Activated CD8-positive, alpha-beta T cell treated with anti-CD3 and anti-CD28 coated beads, Interleukin-2, amount 10 ng/mL, durations not matched to agents 7 days and 5 days (primary cell): ENCODE results near the gene GADD45GIP1. TPM values are rescaled to one million over a fixed set of nuclear protein-coding genes. Genes with fewer than 3 reads are reported as not detected.
"Not testable (repeated sequence)": the region's sequence is repeated elsewhere in the genome, so short reads cannot be mapped to it uniquely, and the experiment has no call there.

ENCODE experiments used
- ATAC-seq: fragments of 150-1000 bp; cut with Tn5 transposase; one replicate; pipeline ENCODE4 v1.10.0; 2021; ENCODE audit warnings: moderate library complexity
- CTCF ChIA-PET: fragments of 350-600 bp; sonication (Branson Sonifier 250); formaldehyde crosslinking; loops from one replicate; lab custom pipeline; 2021; ENCODE audit warnings: antibody characterized with exemption; lab: Charles Lee
- POLR2A ChIA-PET: fragments of 350-600 bp; sonication (Branson Sonifier 250); formaldehyde crosslinking; loops from one replicate; lab custom pipeline; 2021; ENCODE audit warnings: antibody characterized with exemption; lab: Charles Lee
- DNase-seq: peaks from one replicate; pipeline ENCODE4 v3.0.0-alpha.2; 2020
- H3K27ac Mint-ChIP-seq: one replicate; pipeline ENCODE4 v1.8.0; 2021; ENCODE audit warnings: mild to moderate bottlenecking, mixed read lengths
- H3K27me3 Mint-ChIP-seq: one replicate; pipeline ENCODE4 v1.8.0; 2021; ENCODE audit warnings: low read depth, mixed read lengths
- H3K36me3 Mint-ChIP-seq: one replicate; pipeline ENCODE4 v1.8.0; 2021; ENCODE audit warnings: low read depth, mixed read lengths
- H3K4me1 Mint-ChIP-seq: one replicate; pipeline ENCODE4 v1.8.0; 2021; ENCODE audit warnings: low read depth, mixed read lengths
- H3K4me3 Mint-ChIP-seq: one replicate; pipeline ENCODE4 v1.8.0; 2021; ENCODE audit warnings: mild to moderate bottlenecking, mixed read lengths
- H3K9me3 Mint-ChIP-seq: one replicate; pipeline ENCODE4 v1.8.0; 2022; ENCODE audit warnings: mixed read lengths; ENCODE audit not compliant: insufficient read depth
- total RNA-seq, 2 experiments: library from RNA; stranded (reverse); gene quantifications; one replicate each; pipeline ENCODE4 v1.2.3, GENCODE V29; 2021

The GADD45GIP1 gene
- total RNA-seq, 2 experiments from 2014 or later: 23.4 to 25.4 TPM

DNA sequence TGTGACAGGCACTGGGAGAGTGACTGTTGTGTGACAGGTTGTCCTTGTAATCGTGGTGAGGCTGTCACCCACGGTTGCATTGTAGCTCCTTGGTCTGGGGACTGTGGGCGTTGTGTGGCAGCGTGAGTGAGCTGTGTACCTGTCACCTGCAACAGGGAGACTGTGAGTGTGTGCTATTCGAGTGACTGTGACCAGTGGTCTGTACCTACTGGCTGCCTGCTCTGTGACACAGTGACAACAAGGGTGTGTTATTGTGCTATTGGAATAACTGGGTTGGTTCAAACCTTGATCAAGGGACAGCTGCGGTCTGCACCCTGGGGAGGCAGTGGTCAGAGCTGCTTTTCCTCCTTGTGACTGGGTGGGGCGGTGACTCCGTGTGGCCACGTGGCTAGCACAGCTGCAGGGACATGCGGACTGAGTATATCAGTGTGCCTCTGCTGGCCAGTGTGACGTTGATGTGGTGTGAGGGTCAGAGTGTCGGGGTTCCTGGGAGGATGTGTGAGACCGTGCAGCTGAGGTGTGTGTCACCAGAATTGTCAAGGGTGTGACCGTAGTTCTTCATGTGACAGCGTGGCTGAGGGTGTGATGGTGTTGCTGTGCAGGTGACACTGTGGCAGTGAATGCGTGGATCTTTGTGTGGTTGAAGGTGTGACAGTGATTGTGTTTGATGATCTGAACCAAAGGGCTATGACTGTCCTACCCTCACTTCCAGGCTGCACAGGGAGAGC is 28.2 kb upstream of the GADD45GIP1 start:
- Mint-ChIP-seq H3K9me3 (no peaks in the 10 kb centered on the region), H3K4me1 (no peaks in the 10 kb centered on the region), H3K4me3 (no peak overlapping the region), H3K36me3 (no peaks in the 10 kb centered on the region), H3K27me3 (peaks cover 2% of the 10 kb centered on the region), H3K27ac (no peak overlapping the region)
- CTCF ChIA-PET: interaction anchor here (1.3 to 2.0 kb wide), 6 partner anchors 8 to 109 kb away, joined by 4 to 16 read pairs (median 7); no protein-coding TSS in a partner anchor
- POLR2A ChIA-PET: no interaction called here
- no peak for DNase-seq
- ATAC-seq: no peak

DNA sequence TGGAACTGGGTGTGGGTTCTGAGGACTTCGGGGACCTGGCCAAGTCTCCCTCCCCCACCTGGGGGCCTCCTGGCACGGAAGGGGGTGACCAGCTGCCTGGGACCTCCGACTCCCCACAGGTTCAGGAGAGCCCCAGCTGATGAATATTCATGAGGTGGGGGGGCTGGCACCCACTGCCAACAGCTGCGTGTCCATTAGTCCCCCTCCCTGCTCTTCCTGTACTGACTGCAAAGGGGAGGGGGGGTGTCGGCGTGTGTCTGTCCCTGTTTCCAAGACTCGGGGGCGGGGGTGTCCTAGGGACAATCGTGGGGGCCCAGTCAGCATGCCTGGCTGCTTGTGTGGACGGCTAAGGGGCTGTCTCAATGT is 27.6 kb upstream of the GADD45GIP1 start:
- no peak for ATAC-seq
- H3K27ac Mint-ChIP-seq: no peak overlapping the region

DNA sequence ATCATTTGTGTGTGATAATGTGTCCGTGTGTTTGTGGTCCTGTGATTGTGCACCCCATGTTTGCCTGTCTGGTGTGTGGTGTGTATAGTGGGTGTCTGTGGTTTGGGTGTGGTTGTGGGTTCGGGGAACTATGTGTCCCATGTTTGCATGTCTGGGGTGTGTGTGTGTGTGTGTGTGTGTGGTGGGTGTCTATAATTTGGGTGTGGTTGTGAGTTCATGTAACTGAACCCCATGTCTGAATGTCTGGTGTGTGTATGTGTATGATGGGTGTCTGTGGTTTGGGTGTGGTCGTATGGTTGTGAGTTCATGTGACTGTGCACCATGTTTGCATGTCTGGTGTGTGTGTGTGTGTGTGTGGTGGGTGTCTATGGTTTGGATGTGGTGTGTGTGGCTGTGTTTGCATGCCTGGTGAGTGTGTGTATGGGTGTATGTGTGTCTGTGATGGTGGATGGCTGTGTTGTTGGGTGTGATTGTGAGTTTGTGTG is 27.2 kb upstream of the GADD45GIP1 start:
- Mint-ChIP-seq H3K9me3 (no peaks in the 10 kb centered on the region), H3K27me3 (peaks cover 2% of the 10 kb centered on the region), H3K27ac (no peak overlapping the region), H3K4me1 (no peaks in the 10 kb centered on the region), H3K4me3 (no peak overlapping the region), H3K36me3 (no peaks in the 10 kb centered on the region)
- ChIA-PET POLR2A (interaction anchor here (0.6 kb wide), 1 partner anchor 136 kb away, joined by 3 read pairs; no protein-coding TSS in a partner anchor), CTCF (interaction anchor here (1.3 to 2.0 kb wide), 3 partner anchors 29 to 77 kb away, joined by 3 to 16 read pairs (median 11); no protein-coding TSS in a partner anchor)
- DNase-seq (no peak), ATAC-seq (no peak)

More for the DNA sequence above, 27.6 kb upstream of the GADD45GIP1 start:
- Mint-ChIP-seq H3K4me3 (no peak overlapping the region), H3K27me3 (peaks cover 2% of the 10 kb centered on the region), H3K36me3 (no peaks in the 10 kb centered on the region), H3K4me1 (no peaks in the 10 kb centered on the region), H3K9me3 (no peaks in the 10 kb centered on the region)
- POLR2A ChIA-PET: no interaction called here
- CTCF ChIA-PET: interaction anchor here (1.3 to 2.0 kb wide), 6 partner anchors 8 to 109 kb away, joined by 4 to 16 read pairs (median 7); no protein-coding TSS in a partner anchor
- no peak for DNase-seq

DNA sequence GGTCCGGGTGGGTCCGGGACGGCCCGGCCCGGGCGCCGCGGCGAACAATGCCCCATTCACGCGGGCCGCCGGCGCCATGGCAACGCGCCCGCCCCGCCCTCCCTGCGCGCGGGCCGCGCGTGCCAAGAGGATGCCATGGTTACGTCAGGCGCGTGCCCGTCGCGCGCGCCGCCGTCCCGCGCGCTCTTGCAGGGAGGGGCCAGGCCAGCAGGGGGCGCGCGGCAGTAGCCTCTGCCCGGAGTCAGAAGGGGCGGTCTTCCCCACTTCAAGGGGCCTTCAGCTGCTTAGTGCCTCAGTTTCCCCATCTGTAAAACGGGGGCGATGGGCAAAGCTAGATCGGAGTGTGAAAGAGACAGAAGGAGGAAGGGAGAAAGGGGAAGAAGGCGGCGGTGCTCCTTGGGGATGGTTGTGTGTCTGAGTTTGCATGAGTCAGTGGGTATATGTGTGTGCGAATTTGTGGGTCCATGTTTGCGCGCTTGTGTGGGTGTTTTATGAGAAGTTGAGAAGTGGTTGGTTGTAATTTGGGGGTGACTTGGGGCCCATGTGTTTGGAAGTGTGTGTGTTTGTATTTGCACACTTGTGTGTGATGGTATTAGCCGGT is 26.6 kb upstream of the GADD45GIP1 start:
- Mint-ChIP-seq H3K27ac (no peak overlapping the region), H3K27me3 (peaks cover 2% of the 10 kb centered on the region), H3K4me1 (no peaks in the 10 kb centered on the region), H3K9me3 (no peaks in the 10 kb centered on the region), H3K4me3 (no peak overlapping the region), H3K36me3 (no peaks in the 10 kb centered on the region)
- ChIA-PET CTCF (interaction anchor here (1.3 to 2.0 kb wide), 2 partner anchors 30 to 78 kb away, joined by 3 to 11 read pairs; no protein-coding TSS in a partner anchor), POLR2A (interaction anchor here (0.6 kb wide), 1 partner anchor 136 kb away, joined by 3 read pairs; no protein-coding TSS in a partner anchor)
- DNase-seq: peak; percentile 82
- ATAC-seq: peak; percentile 78

DNA sequence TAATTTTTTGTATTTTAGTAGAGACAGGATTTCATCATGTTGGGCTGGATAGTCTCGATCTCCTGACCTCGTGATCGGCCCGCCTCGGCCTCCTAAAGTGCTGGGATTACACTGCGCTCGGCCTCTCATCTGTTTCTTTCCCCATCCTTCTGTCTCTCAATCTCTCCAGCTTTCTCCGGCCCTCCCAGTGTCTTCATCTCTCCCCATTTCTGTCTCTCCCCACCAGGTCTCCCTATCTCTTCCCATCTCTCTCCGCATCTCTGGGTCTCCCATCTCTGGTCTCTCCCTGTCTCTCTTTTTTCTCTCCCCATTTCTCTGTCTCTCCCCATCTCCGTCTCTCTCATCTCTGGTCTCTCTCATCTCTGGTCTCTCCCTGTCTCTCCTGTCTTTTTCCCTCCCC is 26.1 kb upstream of the GADD45GIP1 start:
- ATAC-seq (no peak), DNase-seq (no peak)
- no peak overlapping the region for H3K4me3 Mint-ChIP-seq
- H3K36me3 Mint-ChIP-seq: no peaks in the 10 kb centered on the region
- ChIA-PET POLR2A (no interaction called here), CTCF (interaction anchor here (0.7 to 2.0 kb wide), 3 partner anchors 30 to 78 kb away, joined by 3 to 11 read pairs (median 3); no protein-coding TSS in a partner anchor)
- no peaks in the 10 kb centered on the region for H3K4me1 Mint-ChIP-seq
- peaks cover 2% of the 10 kb centered on the region for H3K27me3 Mint-ChIP-seq
- H3K9me3 Mint-ChIP-seq: no peaks in the 10 kb centered on the region
- no peak overlapping the region for H3K27ac Mint-ChIP-seq

DNA sequence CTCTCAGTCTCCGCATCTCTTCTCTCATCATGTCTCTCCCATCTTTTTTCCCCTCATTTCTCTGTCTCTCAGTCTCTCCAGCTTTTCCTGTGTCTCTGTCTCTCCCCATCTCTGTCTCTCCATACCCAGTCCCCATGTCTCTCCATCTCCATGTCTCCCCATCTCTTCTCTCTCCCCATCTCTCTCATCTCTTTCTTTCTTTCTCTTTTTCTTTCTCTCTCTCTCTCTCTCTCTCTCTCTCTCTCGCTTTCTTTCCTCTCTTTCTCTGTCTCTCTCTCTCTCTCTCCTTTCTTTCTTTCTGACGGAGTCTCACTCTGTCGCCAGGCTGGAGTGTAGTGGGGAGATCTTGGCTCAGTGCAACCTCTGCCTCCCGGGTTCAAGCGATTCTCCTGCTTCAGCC is 25.6 kb upstream of the GADD45GIP1 start:
- H3K27ac Mint-ChIP-seq: no peak overlapping the region
- no peak overlapping the region for H3K4me3 Mint-ChIP-seq
- H3K9me3 Mint-ChIP-seq: no peaks in the 10 kb centered on the region
- ChIA-PET POLR2A (no interaction called here), CTCF (interaction anchor here (0.7 to 2.0 kb wide), 4 partner anchors 31 to 107 kb away, joined by 3 to 11 read pairs (median 3); no protein-coding TSS in a partner anchor)
- DNase-seq (no peak), ATAC-seq (no peak)
- no peaks in the 10 kb centered on the region for H3K36me3 Mint-ChIP-seq
- H3K27me3 Mint-ChIP-seq: peaks cover 2% of the 10 kb centered on the region
- H3K4me1 Mint-ChIP-seq: no peaks in the 10 kb centered on the region

DNA sequence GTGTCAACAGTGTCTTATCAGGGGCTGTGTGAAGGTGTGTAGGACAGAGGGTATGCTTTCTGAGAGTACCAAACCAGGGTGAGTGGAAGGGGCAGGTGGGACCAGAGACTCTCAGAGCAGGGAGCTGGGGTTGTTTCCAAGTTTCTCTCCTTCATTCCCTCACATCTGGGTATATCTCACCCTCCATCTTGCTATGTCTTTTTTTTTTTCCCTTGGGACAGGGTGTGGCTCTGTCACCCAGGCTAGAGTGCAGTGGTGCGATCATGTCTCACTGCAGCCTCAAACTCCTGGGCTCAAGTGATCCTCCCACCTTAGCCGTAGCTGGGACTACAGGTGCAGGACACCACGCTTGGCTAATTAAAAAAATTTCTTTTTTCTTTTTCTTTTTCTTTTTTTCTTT is 23.0 kb upstream of the GADD45GIP1 start:
- ATAC-seq: no peak
- Mint-ChIP-seq H3K27me3 (peaks cover 5% of the 10 kb centered on the region), H3K9me3 (no peaks in the 10 kb centered on the region), H3K4me3 (no peak overlapping the region), H3K27ac (no peak overlapping the region), H3K36me3 (no peaks in the 10 kb centered on the region), H3K4me1 (no peaks in the 10 kb centered on the region)
- DNase-seq: no peak
- ChIA-PET POLR2A (interaction anchor here (0.7 kb wide), 1 partner anchor 25 kb away, joined by 3 read pairs; no protein-coding TSS in a partner anchor), CTCF (interaction anchor here (0.6 to 8.5 kb wide), 6 partner anchors 13 to 125 kb away, joined by 3 to 131 read pairs (median 39); no protein-coding TSS in a partner anchor)

DNA sequence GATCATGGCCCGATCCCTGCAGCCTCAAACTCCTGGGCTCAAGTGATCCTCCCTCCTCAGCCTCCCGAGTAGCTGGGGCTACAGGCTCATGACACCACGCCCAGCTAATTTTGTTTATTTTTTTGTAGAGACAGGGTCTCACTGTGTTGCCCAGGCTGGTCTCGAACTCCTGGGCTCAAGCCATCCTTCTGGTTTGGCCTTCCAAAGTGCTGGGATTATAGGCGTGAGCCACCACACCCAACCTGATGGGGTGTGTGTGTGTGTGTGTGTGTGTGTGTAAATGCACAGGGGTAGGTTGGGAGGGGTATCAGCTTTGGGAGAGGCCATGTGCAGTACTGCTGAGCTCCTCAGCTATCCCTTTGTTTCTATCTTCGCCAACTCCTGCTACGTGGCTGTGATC is 19.1 kb upstream of the GADD45GIP1 start:
- not testable (repeated sequence) for H3K4me3 Mint-ChIP-seq, H3K27me3 Mint-ChIP-seq, ATAC-seq, H3K36me3 Mint-ChIP-seq, H3K9me3 Mint-ChIP-seq, H3K4me1 Mint-ChIP-seq, H3K27ac Mint-ChIP-seq, DNase-seq
- CTCF ChIA-PET: interaction anchor here (0.8 to 8.5 kb wide), 10 partner anchors 9 to 129 kb away, joined by 4 to 131 read pairs (median 24); no protein-coding TSS in a partner anchor
- POLR2A ChIA-PET: interaction anchor here (1.5 kb wide), 1 partner anchor 119 kb away, joined by 3 read pairs; no protein-coding TSS in a partner anchor

DNA sequence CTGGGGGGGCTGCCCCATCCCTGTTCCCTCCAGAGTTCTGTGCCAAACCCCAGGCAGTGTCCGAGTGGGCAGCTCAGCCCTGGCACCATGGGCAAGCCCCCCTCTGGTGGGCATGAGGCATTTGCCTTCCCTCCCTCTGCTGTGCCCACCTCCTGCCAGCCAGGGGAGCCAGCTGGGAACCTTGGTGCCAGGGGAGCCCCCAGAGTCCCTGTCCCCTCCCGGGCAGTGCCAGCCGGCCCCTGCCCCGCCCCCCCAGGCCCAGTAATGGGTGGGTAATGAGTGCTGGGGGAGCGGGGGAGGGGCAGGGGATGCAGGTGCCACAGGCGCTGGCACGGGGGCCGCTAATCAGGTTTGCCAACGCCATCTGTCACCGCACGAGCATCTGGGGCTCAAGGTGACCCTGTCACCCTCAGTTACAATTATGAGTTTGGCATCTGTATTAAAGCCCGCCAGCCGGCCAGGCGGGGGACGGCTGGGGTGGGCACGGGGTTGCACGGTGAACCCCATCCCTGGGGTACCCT is 18.3 kb upstream of the GADD45GIP1 start:
- H3K27me3 Mint-ChIP-seq: peaks cover 8% of the 10 kb centered on the region
- CTCF ChIA-PET: interaction anchor here (2.2 to 8.5 kb wide), 4 partner anchors 10 to 130 kb away, joined by 16 to 131 read pairs (median 54); no protein-coding TSS in a partner anchor
- H3K36me3 Mint-ChIP-seq: no peaks in the 10 kb centered on the region
- DNase-seq (no peak), ATAC-seq (no peak)
- H3K4me3 Mint-ChIP-seq: no peak overlapping the region
- POLR2A ChIA-PET: interaction anchor here (1.5 kb wide), 1 partner anchor 120 kb away, joined by 3 read pairs; no protein-coding TSS in a partner anchor
- H3K9me3 Mint-ChIP-seq: no peaks in the 10 kb centered on the region
- no peak overlapping the region for H3K27ac Mint-ChIP-seq
- H3K4me1 Mint-ChIP-seq: no peaks in the 10 kb centered on the region

DNA sequence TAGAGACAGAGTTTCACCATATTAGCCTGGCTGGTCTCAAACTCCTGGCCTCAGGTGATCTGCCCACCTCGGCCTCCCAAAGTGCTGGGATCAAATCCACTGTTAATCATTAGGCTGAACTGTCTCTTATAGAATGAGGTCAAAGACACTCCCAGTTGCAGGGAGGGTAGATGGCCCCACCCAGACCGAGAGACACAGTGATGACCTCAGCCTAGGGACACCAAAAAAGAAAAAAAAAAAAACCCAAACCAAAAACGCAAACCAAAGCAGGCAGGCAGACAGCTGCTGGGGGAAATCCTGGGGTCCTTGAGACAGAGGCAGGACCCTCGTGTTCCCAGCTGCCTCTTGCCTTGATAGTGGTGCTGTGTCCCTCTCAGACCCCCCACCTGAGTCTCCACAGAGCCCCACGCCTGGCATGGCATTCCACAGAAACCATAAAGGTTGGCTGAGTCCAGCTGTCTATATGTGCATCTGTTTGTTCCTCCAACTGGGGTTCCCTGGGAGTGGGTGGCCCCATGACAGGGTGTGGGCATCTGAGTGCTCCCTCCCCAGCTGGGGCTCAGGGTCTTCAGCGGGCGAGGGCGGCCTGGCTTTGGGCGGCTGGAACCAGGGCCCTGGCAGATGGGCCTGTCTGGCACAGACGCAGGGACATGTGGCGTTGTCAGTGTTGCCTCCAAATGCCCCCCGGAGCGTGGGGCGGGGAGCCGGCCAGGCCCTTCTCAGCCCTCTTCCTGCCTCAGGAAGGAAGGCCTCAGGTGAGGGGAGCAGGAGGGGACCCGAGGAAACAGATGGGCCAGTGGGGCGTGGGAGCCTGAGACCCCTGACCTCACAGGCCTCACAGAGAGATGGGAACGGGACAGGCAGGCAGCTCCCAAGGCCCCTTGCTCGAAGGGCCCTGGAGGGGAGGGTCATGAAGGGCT is 17.5 kb upstream of the GADD45GIP1 start:
- ATAC-seq (no peak), DNase-seq (no peak)
- POLR2A ChIA-PET: no interaction called here
- no peak overlapping the region for H3K4me3 Mint-ChIP-seq
- H3K27ac Mint-ChIP-seq: no peak overlapping the region
- no peaks in the 10 kb centered on the region for H3K36me3 Mint-ChIP-seq
- no peaks in the 10 kb centered on the region for H3K4me1 Mint-ChIP-seq
- CTCF ChIA-PET: interaction anchor here (0.7 to 8.5 kb wide), 4 partner anchors 9 to 119 kb away, joined by 3 to 131 read pairs (median 49); no protein-coding TSS in a partner anchor
- H3K9me3 Mint-ChIP-seq: no peaks in the 10 kb centered on the region
- H3K27me3 Mint-ChIP-seq: peaks cover 8% of the 10 kb centered on the region
